Kidney (tissue), 14 donors: ENCODE measurements around the gene CSF3. TPM values are rescaled to one million over a fixed set of nuclear protein-coding genes. Genes with fewer than 3 reads are reported as not detected.
"Not testable (repeated sequence)": the region's sequence is repeated elsewhere in the genome, so short reads cannot be mapped to it uniquely, and the experiment has no call there.

ENCODE experiments used
- DNase-seq, 5 donors: peaks; one replicate each; pipeline ENCODE4 v3.0.0-alpha.2; 2013 to 2020
- FAIRE-seq: peaks from 2 replicates; lab custom pipeline; 2012; peaks lifted over from hg19 to GRCh38; lab: Jason Lieb, UNC
- H3K27ac ChIP-seq, 2 donors: one replicate each; pipeline ENCODE4 v1.7.0; 2013; ENCODE audit warnings: low read depth in 2 of 2, low read length in 2 of 2, inconsistent platforms in 1 of 2
- H3K27me3 ChIP-seq: one replicate; pipeline ENCODE4 v1.7.1; 2013; ENCODE audit warnings: low read length, inconsistent platforms; ENCODE audit not compliant: control insufficient read depth, insufficient read depth
- H3K36me3 ChIP-seq, 3 donors: one replicate each; pipeline versions ENCODE4 v1.7.0 to v1.7.1; 2013; ENCODE audit warnings: low read length in 3 of 3, control low read depth in 1 of 3, inconsistent platforms in 1 of 3; ENCODE audit not compliant: insufficient read depth in 3 of 3, control insufficient read depth in 2 of 3
- H3K4me1 ChIP-seq, 3 donors: one replicate each; pipeline versions ENCODE4 v1.7.0 to v1.7.1; 2013; ENCODE audit warnings: low read length in 3 of 3, inconsistent platforms in 1 of 3, low read depth in 1 of 3; ENCODE audit not compliant: control insufficient read depth in 2 of 3, insufficient read depth in 2 of 3
- H3K4me3 ChIP-seq, 3 donors: one replicate each; pipeline versions ENCODE4 v1.7.0 to v1.8.1; 2013; ENCODE audit warnings: low read length in 3 of 3, control low read depth in 1 of 3, inconsistent platforms in 1 of 3
- H3K9ac ChIP-seq, 3 donors: one replicate each; pipeline versions ENCODE4 v1.7.0 to v1.7.1; 2013; ENCODE audit warnings: low read length in 3 of 3, control low read depth in 1 of 3, inconsistent platforms in 1 of 3
- H3K9me3 ChIP-seq, 3 donors: one replicate each; pipeline versions ENCODE4 v1.7.0 to v1.7.1; 2013; ENCODE audit warnings: low read length in 3 of 3, control low read depth in 1 of 3, inconsistent platforms in 1 of 3; ENCODE audit not compliant: control insufficient read depth in 2 of 3, insufficient read depth in 1 of 3
- intact Hi-C: fragments of 100-400 bp; cut with DNase I; formaldehyde crosslinking; loops from one replicate; pipeline ENCODE4 v1.11.1; 2022
- polyA plus RNA-seq: library from polyadenylated mRNA; stranded (reverse); fragments of 350-450 nt; fragmentation: Illumina TruSeq; extraction: RNeasy Lipid Tissue Mini Kit (QIAGEN cat#74804); gene quantifications from one replicate; pipeline ENCODE4 v1.2.3, GENCODE V29; 2014; ENCODE audit warnings: low read depth, low replicate concordance; ENCODE audit not compliant: insufficient read depth
- total RNA-seq: library from RNA; stranded (reverse); fragmentation: NEBNext Ultra II Directional; extraction: Animal tissue kit (Norgen Biotek cat#: 25700); gene quantifications from one replicate; pipeline ENCODE4 v1.2.1, GENCODE V29; 2021
- TF ChIP-seq, protein P1 (sequence below): IDR thresholded peaks from 3 replicates; pipeline ENCODE4 v1.5.1; 2012; ENCODE audit warnings: mild to moderate bottlenecking, moderate library complexity, borderline replicate concordance; ENCODE audit not compliant: insufficient read depth; ENCODE audit errors: extremely low read depth
- donor health status: control.
- donor health status: control.
- donor health status: control.
- donor health status: control.
- donor health status: control.
- donor health status: DM: yes; HTN: yes; CAD: no.
- donor health status: Normal renal cell carcinoma (clear cell type).

CSF3 gene
- total and polyA plus RNA-seq, 2 donors from 2014 or later = not detected

DNA sequence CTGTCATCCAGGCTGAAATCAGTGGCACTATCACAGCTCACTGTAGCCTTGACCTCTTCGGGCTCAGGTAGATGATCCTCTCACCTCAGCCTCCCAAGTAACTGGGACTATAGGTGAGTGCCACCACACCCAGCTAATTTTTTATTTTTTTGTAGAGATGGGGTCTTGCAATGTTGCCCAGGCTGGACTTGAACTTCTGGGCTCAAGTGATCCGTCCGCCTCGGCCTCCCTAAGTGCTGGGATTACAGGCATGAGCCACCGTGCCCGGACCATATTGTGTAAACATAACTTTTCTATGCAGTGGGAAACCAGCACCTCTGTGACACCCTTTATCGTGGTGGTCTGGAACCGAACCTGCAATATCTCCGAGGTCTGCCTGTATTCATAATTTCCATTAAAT lies 11.2 kb upstream of the CSF3 start:
- Histone ChIP-seq H3K36me3 (no peaks in the 10 kb centered on the region), H3K27ac (no peak overlapping the region), H3K4me1 (no peaks in the 10 kb centered on the region), H3K4me3 (no peak overlapping the region), H3K27me3 (no peaks in the 10 kb centered on the region), H3K9ac (no peak overlapping the region), H3K9me3 (no peaks in the 10 kb centered on the region)
- TF ChIP-seq, protein P1, sequence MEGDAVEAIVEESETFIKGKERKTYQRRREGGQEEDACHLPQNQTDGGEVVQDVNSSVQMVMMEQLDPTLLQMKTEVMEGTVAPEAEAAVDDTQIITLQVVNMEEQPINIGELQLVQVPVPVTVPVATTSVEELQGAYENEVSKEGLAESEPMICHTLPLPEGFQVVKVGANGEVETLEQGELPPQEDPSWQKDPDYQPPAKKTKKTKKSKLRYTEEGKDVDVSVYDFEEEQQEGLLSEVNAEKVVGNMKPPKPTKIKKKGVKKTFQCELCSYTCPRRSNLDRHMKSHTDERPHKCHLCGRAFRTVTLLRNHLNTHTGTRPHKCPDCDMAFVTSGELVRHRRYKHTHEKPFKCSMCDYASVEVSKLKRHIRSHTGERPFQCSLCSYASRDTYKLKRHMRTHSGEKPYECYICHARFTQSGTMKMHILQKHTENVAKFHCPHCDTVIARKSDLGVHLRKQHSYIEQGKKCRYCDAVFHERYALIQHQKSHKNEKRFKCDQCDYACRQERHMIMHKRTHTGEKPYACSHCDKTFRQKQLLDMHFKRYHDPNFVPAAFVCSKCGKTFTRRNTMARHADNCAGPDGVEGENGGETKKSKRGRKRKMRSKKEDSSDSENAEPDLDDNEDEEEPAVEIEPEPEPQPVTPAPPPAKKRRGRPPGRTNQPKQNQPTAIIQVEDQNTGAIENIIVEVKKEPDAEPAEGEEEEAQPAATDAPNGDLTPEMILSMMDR = no peak
- DNase-seq (no peak), FAIRE-seq (no peak)
- intact Hi-C loops = no loop called here

DNA sequence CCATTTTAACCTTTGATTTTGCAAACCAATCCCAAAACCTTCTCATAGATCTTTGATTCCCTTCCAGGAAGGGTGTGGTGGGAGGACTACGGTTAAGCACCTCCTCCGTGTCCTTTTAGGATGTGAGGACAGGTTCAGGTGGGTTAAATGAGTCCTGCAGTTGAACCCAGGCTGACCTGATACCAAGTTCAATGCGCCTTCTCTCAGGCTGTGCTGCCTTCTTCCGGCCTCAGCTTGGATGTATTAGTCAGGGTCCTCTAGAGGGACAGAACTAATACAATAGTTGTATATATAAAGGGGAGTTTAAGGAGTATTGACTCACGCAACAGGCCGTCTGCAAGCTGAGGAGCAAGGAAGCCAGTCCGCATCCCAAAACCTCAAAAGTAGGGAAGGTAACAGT lies 10.5 kb upstream of the CSF3 start:
- FAIRE-seq = no peak

DNA sequence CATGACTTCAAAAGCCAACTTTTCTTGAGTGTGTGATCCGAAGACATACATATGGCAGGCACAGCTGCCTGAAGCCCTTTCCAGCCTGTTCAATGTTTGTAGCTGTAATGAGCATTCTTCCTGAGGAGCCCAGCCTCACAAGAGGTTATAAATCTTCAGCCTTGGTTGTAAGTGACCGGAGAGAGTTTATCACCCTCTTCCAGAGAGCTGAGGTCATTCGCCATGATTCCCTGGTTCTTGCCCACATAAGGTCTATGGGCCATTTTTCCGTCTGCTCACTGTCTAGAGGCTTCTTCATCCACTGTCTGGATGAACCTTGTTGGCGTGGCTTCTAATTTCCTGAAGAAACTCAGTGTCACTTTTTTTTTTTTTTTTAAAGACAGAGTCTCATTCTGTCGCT lies 9.7 kb upstream of the CSF3 start:
- H3K9ac ChIP-seq = no peak overlapping the region
- H3K9me3 ChIP-seq = no peaks in the 10 kb centered on the region
- intact Hi-C loops = no loop called here
- no peak overlapping the region for H3K27ac ChIP-seq
- no peaks in the 10 kb centered on the region for H3K27me3 ChIP-seq
- no peak for DNase-seq
- H3K4me1 ChIP-seq = no peaks in the 10 kb centered on the region
- TF ChIP-seq, protein P1 = no peak
- no peak for FAIRE-seq
- H3K36me3 ChIP-seq = no peaks in the 10 kb centered on the region
- H3K4me3 ChIP-seq = no peak overlapping the region

More for the DNA sequence above, 10.5 kb upstream of the CSF3 start:
- H3K4me1 ChIP-seq = no peaks in the 10 kb centered on the region
- intact Hi-C loops = no loop called here
- no peak overlapping the region for H3K4me3 ChIP-seq
- H3K9me3 ChIP-seq = no peaks in the 10 kb centered on the region
- no peaks in the 10 kb centered on the region for H3K36me3 ChIP-seq
- TF ChIP-seq, protein P1 = no peak
- DNase-seq = peak in 1 of 5 donors; percentile 17
- H3K27ac ChIP-seq = no peak overlapping the region
- no peaks in the 10 kb centered on the region for H3K27me3 ChIP-seq
- H3K9ac ChIP-seq = no peak overlapping the region

DNA sequence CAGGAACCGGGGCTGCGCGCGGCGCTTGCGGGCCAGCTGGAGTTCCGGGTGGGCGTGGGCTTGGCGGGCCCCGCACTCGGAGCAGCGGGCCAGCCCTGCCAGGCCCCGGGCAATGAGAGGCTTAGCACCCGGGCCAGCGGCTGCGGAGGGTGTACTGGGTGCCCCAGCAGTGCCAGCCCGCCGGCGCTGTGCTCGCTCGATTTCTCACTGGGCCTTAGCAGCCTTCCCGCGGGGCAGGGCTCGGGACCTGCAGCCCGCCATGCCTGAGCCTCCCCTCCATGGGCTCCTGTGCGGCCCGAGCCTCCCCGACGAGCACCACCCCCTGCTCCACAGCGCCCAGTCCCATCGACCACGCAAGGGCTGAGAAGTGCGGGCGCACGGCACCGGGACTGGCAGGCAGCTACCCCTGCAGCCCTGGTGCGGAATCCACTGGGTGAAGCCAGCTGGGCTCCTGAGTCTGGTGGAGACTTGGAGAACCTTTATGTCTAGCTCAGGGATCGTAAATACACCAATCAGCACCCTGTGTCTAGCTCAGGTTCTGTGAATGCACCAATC lies 4.2 kb upstream of the CSF3 start:
- intact Hi-C loops = loop anchor here (10.0 kb wide), 2 partner anchors 154 to 274 kb away; partner anchors contain the start of gene CDC6
- not testable (repeated sequence) for DNase-seq, H3K9ac ChIP-seq, H3K27ac ChIP-seq, FAIRE-seq, H3K36me3 ChIP-seq, H3K27me3 ChIP-seq, H3K4me3 ChIP-seq, H3K4me1 ChIP-seq, H3K9me3 ChIP-seq

DNA sequence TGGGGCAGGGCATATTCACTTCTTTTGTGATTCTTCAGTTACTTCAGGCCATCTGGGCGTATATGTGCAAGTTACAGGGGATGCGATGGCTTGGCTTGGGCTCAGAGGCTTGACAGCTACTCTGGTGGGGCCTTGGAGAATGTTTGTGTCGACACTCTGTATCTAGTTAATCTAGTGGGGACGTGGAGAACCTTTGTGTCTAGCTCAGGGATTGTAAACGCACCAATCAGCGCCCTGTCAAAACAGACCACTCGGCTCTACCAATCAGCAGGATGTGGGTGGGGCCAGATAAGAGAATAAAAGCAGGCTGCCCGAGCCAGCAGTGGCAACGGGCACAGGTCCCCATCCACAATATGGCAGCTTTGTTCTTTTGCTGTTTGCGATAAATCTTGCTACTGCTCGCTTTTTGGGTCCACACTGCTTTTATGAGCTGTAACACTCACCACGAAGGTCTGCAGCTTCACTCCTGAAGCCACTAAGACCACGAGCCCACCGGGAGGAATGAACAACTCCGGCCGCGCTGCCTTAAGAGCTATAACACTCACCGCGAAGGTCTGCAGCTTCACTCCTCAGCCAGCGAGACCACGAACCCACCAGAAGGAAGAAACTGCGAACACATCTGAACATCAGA lies 3.1 kb upstream of the CSF3 start:
- not testable (repeated sequence) for H3K4me1 ChIP-seq, H3K9ac ChIP-seq, H3K9me3 ChIP-seq, FAIRE-seq, DNase-seq, H3K4me3 ChIP-seq, H3K36me3 ChIP-seq, H3K27me3 ChIP-seq, H3K27ac ChIP-seq
- intact Hi-C loops = loop anchor here (10.0 kb wide), 2 partner anchors 153 to 273 kb away; partner anchors contain the start of gene CDC6
